ENCODE results near the gene IL4I1.

The IL4I1 gene

DNA sequence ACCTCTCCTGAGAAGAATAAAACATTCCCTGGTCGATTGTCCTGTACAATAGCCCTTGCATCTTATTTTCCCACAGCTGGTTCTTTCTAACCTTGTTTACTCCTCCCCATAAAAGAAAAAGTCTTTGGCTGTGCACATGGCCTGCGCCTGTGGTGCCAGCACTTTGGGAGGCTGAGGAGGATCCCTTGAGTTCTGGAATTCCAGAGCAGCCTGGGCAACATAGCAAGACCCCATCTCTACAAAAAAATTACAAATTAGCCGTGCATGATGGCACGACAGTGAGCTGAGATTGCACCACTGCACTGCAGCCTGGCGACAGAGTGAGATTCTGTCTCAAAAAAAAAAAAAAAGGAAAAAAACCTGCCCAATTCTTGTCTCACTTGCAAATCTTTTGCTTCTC is 39.9 kb upstream of the IL4I1 start:
- DNase-seq (ENCODE audit: low read depth, low spot score): no peak
- no peaks in the 10 kb centered on the region for H3K9me3 ChIP-seq (ENCODE audit: low read depth, low read length)
- no peak overlapping the region for H3K9ac ChIP-seq (ENCODE audit: insufficient read length)
- peak overlapping the region; percentile 60; the same call in 1 of the 2 replicates for H3K27ac ChIP-seq
- TF ChIP-seq EZH2 (IDR thresholded peaks at IDR 0.05) (no peak), POLR2AphosphoS5 (IDR thresholded peaks at IDR 0.05; ENCODE audit: borderline replicate concordance, low read depth, low read length) (no peak), FOXP2 (optimal IDR thresholded peaks at IDR 0.05; ENCODE audit: control extremely low read depth, extremely low read length, insufficient read depth) (no peak)
- H3K36me3 ChIP-seq (ENCODE audit: insufficient read depth, low read length): peaks cover 21% of the 10 kb centered on the region
- H3K4me3 ChIP-seq: no peak overlapping the region

DNA sequence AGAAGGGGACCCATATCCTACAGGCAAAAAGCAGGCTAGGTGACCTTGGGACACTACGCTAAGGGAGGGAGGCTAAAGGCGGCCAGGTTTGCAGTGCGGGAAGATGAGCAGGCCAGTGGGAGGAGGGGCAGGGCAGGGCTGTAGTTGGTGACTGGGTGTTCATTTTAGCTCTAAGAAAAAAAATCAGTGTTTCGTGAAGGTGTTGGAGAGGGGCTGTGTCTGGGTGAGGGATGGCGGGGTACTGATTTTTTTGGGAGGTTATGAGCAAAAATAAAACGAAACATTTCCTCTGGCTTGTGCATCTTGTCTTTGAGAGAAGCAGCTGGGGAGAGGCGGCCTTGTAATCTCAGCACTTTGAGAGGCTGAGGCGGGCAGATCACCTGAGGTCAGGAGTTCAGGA is 37.0 kb upstream of the IL4I1 start:
- no peak overlapping the region for H3K9ac ChIP-seq (ENCODE audit: insufficient read length)

DNA sequence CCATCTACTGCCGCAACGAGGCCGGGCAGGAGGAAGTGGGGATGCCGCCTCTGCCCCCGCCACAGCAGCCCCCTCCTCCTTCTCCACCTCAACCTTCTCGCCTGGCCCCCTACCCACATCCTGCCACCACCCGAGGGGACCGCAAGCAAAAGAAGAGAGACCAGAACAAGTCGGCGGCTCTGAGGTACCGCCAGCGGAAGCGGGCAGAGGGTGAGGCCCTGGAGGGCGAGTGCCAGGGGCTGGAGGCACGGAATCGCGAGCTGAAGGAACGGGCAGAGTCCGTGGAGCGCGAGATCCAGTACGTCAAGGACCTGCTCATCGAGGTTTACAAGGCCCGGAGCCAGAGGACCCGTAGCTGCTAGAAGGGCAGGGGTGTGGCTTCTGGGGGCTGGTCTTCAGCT is 36.0 kb upstream of the IL4I1 start:
- peaks cover 49% of the 10 kb centered on the region for H3K36me3 ChIP-seq (ENCODE audit: insufficient read depth, low read length)
- H3K4me3 ChIP-seq: no peak overlapping the region
- no peak overlapping the region for H3K27ac ChIP-seq
- TF ChIP-seq POLR2AphosphoS5 (IDR thresholded peaks at IDR 0.05; ENCODE audit: borderline replicate concordance, low read depth, low read length) (no peak), EZH2 (IDR thresholded peaks at IDR 0.05) (no peak), FOXP2 (optimal IDR thresholded peaks at IDR 0.05; ENCODE audit: control extremely low read depth, extremely low read length, insufficient read depth) (no peak)
- H3K9ac ChIP-seq (ENCODE audit: insufficient read length): no peak overlapping the region
- DNase-seq (ENCODE audit: low read depth, low spot score): no peak
- H3K9me3 ChIP-seq (ENCODE audit: low read depth, low read length): no peaks in the 10 kb centered on the region

More for the DNA sequence above, 37.0 kb upstream of the IL4I1 start:
- DNase-seq (ENCODE audit: low read depth, low spot score): no peak
- H3K36me3 ChIP-seq (ENCODE audit: insufficient read depth, low read length): peaks cover 46% of the 10 kb centered on the region
- no peaks in the 10 kb centered on the region for H3K9me3 ChIP-seq (ENCODE audit: low read depth, low read length)
- H3K27ac ChIP-seq: peak overlapping the region; percentile 23; the same call in 1 of the 2 replicates
- no peak overlapping the region for H3K4me3 ChIP-seq
- TF ChIP-seq FOXP2 (optimal IDR thresholded peaks at IDR 0.05; ENCODE audit: control extremely low read depth, extremely low read length, insufficient read depth): no peak
- no peak for TF ChIP-seq POLR2AphosphoS5 (IDR thresholded peaks at IDR 0.05; ENCODE audit: borderline replicate concordance, low read depth, low read length)
- no peak for TF ChIP-seq EZH2 (IDR thresholded peaks at IDR 0.05)

DNA sequence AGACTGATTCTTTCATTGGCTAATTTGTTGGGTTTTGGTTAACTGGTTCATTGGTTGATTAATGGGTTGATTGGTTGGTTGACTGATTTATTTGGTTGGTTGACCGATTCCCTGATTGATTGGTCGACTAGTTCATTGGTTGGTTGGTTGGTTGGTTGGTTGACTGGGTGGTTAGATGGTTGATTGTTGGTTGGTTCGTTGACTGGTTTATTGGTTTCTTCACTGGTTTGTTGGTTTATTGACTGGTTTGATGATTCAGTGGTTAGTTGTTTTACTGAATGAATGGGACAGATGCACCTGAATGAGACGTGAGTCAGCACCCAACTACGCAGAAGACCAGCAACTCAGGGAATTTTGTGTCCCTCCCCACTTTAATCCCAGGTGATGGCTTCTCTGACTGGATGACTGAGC is 35.4 kb upstream of the IL4I1 start:
- Histone ChIP-seq H3K4me3 (peak overlapping the region; percentile 94; the same call in 1 of the 2 replicates), H3K9ac (ENCODE audit: insufficient read length) (no peak overlapping the region), H3K27ac (no peak overlapping the region), H3K9me3 (ENCODE audit: low read depth, low read length) (no peaks in the 10 kb centered on the region), H3K36me3 (ENCODE audit: insufficient read depth, low read length) (peaks cover 56% of the 10 kb centered on the region)
- TF ChIP-seq POLR2AphosphoS5 (IDR thresholded peaks at IDR 0.05; ENCODE audit: borderline replicate concordance, low read depth, low read length) (no peak), EZH2 (IDR thresholded peaks at IDR 0.05) (no peak), FOXP2 (optimal IDR thresholded peaks at IDR 0.05; ENCODE audit: control extremely low read depth, extremely low read length, insufficient read depth) (no peak)
- no peak for DNase-seq (ENCODE audit: low read depth, low spot score)

DNA sequence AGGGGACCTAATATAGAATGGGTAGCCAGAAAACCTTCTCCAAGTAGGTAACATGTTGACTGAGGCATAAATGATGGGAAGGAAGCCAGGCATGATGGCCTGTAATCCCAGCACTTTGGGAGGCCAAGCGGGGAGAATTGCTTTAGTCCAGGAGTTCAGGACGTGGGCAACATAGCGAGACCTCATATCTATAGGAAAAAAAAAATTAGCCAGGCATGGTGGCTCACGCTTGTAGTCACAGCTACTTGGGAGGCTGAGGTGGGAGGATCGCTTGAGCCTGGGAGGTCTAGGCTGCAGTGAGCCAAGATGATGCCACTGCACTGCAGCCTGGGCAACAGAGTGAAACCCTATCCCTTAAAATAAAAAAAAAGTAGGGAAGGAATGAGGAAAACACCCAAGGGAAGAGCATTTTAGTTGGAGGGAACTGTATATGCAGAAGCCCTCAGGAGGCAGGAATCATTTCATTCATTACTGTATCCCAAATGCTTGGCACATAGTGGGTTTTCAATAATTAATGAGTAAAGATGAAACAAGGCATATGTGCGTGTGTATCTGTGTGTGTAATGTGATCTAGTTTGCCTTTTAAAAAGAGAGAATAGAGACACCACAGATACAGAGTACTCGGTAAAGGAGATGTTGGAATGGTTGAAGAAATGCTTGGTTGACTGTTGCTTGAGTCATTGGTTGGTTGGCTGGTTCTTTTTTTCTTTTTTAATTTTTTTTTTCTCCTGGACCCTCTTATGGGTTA is 34.8 kb upstream of the IL4I1 start:
- Histone ChIP-seq H3K4me3 (peak overlapping the region; percentile 94), H3K9me3 (ENCODE audit: low read depth, low read length) (no peaks in the 10 kb centered on the region), H3K27ac (no peak overlapping the region), H3K9ac (ENCODE audit: insufficient read length) (no peak overlapping the region), H3K36me3 (ENCODE audit: insufficient read depth, low read length) (peaks cover 62% of the 10 kb centered on the region)
- DNase-seq (ENCODE audit: low read depth, low spot score): no peak
- TF ChIP-seq EZH2 (IDR thresholded peaks at IDR 0.05): no peak
- TF ChIP-seq FOXP2 (optimal IDR thresholded peaks at IDR 0.05; ENCODE audit: control extremely low read depth, extremely low read length, insufficient read depth): no peak
- no peak for TF ChIP-seq POLR2AphosphoS5 (IDR thresholded peaks at IDR 0.05; ENCODE audit: borderline replicate concordance, low read depth, low read length)

DNA sequence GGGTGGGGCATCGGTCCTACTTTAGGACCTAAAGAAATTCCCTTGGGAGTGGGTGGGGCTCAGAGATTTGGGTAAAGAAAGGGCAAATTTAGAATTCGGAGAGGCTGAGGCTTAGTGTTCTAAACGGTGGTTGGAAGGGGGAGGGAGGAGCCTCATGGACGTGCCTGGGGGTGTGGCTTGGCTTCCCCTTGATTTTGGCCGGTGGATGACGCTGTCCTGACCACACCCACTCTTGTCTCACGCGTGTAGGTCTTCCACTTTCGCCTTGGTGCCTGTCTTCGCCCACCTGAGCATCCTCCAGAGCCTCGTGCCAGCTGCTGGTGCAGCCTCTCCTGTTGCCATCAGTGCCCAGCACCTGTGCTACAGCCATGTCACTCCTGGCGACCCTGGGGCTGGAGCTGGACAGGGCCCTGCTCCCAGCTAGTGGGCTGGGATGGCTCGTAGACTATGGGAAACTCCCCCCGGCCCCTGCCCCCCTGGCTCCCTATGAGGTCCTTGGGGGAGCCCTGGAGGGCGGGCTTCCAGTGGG is 33.9 kb upstream of the IL4I1 start:
- Histone ChIP-seq H3K9me3 (ENCODE audit: low read depth, low read length) (no peaks in the 10 kb centered on the region), H3K4me3 (peak overlapping the region; percentile 94), H3K27ac (peak overlapping the region; percentile 99), H3K9ac (ENCODE audit: insufficient read length) (peak overlapping the region; percentile 100), H3K36me3 (ENCODE audit: insufficient read depth, low read length) (peaks cover 69% of the 10 kb centered on the region)
- DNase-seq (ENCODE audit: low read depth, low spot score): no peak
- TF ChIP-seq EZH2 (IDR thresholded peaks at IDR 0.05): no peak
- TF ChIP-seq POLR2AphosphoS5 (IDR thresholded peaks at IDR 0.05; ENCODE audit: borderline replicate concordance, low read depth, low read length): no peak
- no peak for TF ChIP-seq FOXP2 (optimal IDR thresholded peaks at IDR 0.05; ENCODE audit: control extremely low read depth, extremely low read length, insufficient read depth)

DNA sequence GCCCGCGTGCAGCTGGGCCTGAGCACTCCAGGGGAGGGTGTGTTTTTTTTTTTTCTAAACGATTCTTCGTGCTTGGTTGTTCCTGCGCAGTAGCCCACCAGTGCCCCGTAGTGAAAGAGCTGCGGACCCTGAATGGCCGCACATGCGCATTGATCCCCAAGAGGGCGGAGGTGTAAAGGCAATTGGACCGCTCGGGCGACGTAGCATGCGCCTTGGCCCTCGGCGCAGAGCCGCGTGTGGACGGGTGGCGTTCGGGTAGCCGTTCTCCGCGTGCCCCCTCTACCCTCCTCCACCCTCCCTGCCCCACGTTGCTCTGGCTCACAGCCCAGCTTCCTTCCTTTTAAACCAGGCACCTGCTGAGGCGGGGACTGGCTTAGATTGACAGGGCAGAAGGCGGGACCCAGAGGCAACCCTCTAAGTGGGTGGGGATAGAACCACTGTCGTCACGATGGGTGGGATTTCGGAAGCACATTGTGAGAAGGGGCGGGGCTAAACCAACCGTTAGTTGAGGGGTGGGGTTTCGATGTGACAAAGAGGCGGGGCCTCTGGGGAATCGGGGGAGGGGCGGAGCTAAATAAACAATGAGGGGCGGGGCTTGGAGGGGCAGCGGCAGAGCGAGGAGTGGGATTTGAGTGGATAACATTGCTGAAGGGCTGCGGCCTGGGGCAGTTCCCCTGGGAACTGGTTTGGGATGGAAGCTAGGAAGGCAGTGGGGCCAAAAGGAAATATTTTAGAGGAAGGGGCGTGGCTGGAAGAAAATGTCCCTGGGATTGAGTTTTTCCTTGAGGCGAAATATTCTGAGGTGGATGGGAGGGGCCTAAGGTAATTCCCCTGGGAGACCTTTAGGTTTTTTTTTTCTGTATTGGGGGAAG is 33.2 kb upstream of the IL4I1 start:
- Histone ChIP-seq H3K36me3 (ENCODE audit: insufficient read depth, low read length) (peaks cover 76% of the 10 kb centered on the region), H3K27ac (peak overlapping the region; percentile 99), H3K9me3 (ENCODE audit: low read depth, low read length) (no peaks in the 10 kb centered on the region), H3K4me3 (peak overlapping the region; percentile 94), H3K9ac (ENCODE audit: insufficient read length) (peak overlapping the region; percentile 100)
- peak; percentile 97 for DNase-seq (ENCODE audit: low read depth, low spot score)
- TF ChIP-seq EZH2 (IDR thresholded peaks at IDR 0.05): no peak
- peak; percentile 92 for TF ChIP-seq POLR2AphosphoS5 (IDR thresholded peaks at IDR 0.05; ENCODE audit: borderline replicate concordance, low read depth, low read length)
- no peak for TF ChIP-seq FOXP2 (optimal IDR thresholded peaks at IDR 0.05; ENCODE audit: control extremely low read depth, extremely low read length, insufficient read depth)

DNA sequence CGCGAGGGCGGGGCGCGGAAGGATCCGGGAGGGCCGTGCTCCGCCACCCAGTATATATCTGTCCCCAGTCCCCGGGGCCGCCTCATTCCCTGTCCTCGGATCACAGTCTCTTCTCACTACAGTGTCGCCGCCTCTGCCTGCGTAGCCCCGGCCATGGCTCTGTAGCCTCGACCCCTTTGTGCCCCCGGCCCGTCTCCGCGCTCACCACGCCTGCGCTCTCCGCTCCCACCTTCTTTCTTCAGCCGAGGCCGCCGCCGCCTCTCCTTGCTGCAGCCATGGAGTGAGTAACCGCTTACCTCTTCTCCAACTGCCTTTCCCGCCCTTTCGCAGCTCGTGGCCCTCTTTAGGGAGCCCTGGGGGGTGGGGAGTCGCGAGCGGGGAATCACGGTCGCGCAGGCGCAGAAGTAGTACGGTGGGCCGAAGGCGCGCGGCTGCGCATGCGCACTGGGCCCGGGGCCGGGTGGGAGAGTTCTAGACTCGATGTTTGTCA is 32.5 kb upstream of the IL4I1 start, which contains the start of the genes ATF5 and NUP62:
ATF5 (plus strand) TSS at position 85 of the 490 bp plus-strand sequence. CDS start 1,646 bp downstream, outside the sequence.
NUP62 (minus strand) TSS at position 384 of the 490 bp plus-strand sequence. CDS start 19,697 bp downstream, outside the sequence.
- H3K36me3 ChIP-seq (ENCODE audit: insufficient read depth, low read length): peaks cover 83% of the 10 kb centered on the region
- peak; percentile 63 for DNase-seq (ENCODE audit: low read depth, low spot score)
- peak within 1 kb of the TSS; percentile 99 for H3K27ac ChIP-seq
- H3K9ac ChIP-seq (ENCODE audit: insufficient read length): peak within 1 kb of the TSS; percentile 100
- TF ChIP-seq POLR2AphosphoS5 (IDR thresholded peaks at IDR 0.05; ENCODE audit: borderline replicate concordance, low read depth, low read length): peak; percentile 71
- no peak for TF ChIP-seq EZH2 (IDR thresholded peaks at IDR 0.05)
- no peaks in the 10 kb centered on the region for H3K9me3 ChIP-seq (ENCODE audit: low read depth, low read length)
- H3K4me3 ChIP-seq: peak within 1 kb of the TSS; percentile 94

Measured in SK-N-MC (cell line).